A673 (cell line): ENCODE measurements around the gene HK1. TPM values are rescaled to one million over a fixed set of nuclear protein-coding genes. Genes with fewer than 3 reads are reported as not detected.

Experiments used
- Bru-seq: library from RNA; stranded (reverse); fragments of 400-500 nt; gene quantifications from one replicate; lab custom pipeline; 2021; lab: Mats Ljungman, UMichigan
- BruChase-seq, 2 experiments: library from RNA; stranded (reverse); fragments of 400-500 nt; gene quantifications; one replicate each; lab custom pipeline; 2021; lab: Mats Ljungman, UMichigan
- BruUV-seq: library from RNA; stranded (reverse); fragments of 400-500 nt; replicated peaks from 2 replicates; lab custom pipeline; 2021; lab: Mats Ljungman, UMichigan
- CTCF ChIA-PET: fragments of 300-600 bp; sonication (Branson Sonifier 250); formaldehyde crosslinking; loops from one replicate; lab custom pipeline; 2022; ENCODE audit warnings: antibody characterized with exemption; lab: Charles Lee
- POLR2A ChIA-PET: fragments of 300-600 bp; sonication (Branson Sonifier 250); formaldehyde crosslinking; loops from one replicate; lab custom pipeline; 2022; ENCODE audit warnings: antibody characterized with exemption; ENCODE audit not compliant: low non-redundant PET; lab: Charles Lee
- DNase-seq: peaks from one replicate; pipeline ENCODE4 v3.0.0-alpha.2; 2015; ENCODE audit warnings: low spot score
- H3K27ac ChIP-seq: fragments of 200-600 bp; sonication (generic); 2 replicates; pipeline ENCODE4 v1.5.1; 2016; ENCODE audit warnings: mixed run types, low read depth, mild to moderate bottlenecking, mixed read lengths, antibody characterized with exemption, low read length; ENCODE audit not compliant: poor library complexity, severe bottlenecking
- H3K27me3 ChIP-seq: fragments of 200-600 bp; sonication (generic); replicated peaks from 2 replicates; pipeline ENCODE4 v1.6.1; 2017; ENCODE audit warnings: mixed run types, low read depth, mild to moderate bottlenecking, mixed read lengths, antibody characterized with exemption, low read length; ENCODE audit not compliant: insufficient read depth, poor library complexity
- H3K36me3 ChIP-seq: fragments of 200-600 bp; sonication (generic); 2 replicates; pipeline ENCODE4 v1.6.1; 2016; ENCODE audit warnings: mixed run types, mild to moderate bottlenecking, mixed read lengths, antibody characterized with exemption, low read length; ENCODE audit not compliant: insufficient read depth, poor library complexity, severe bottlenecking
- H3K4me1 ChIP-seq: fragments of 200-600 bp; sonication (generic); 2 replicates; pipeline ENCODE4 v1.6.1; 2017; ENCODE audit warnings: mixed run types, mild to moderate bottlenecking, mixed read lengths, antibody characterized with exemption, low read length; ENCODE audit not compliant: insufficient read depth, poor library complexity, severe bottlenecking
- H3K4me3 ChIP-seq: fragments of 200-600 bp; sonication (generic); 2 replicates; pipeline ENCODE4 v1.5.1; 2016; ENCODE audit warnings: low read depth, mixed run types, mild to moderate bottlenecking, mixed read lengths, low read length; ENCODE audit not compliant: poor library complexity, severe bottlenecking
- H3K9me3 ChIP-seq: fragments of 200-600 bp; sonication (generic); 2 replicates; pipeline ENCODE4 v1.6.1; 2016; ENCODE audit warnings: mixed run types, low read depth, mild to moderate bottlenecking, mixed read lengths, antibody characterized with exemption, low read length; ENCODE audit not compliant: poor library complexity, severe bottlenecking
- CTCF ChIP-seq: fragments of 300-800, 200-600 bp; sonication (generic); conservative IDR thresholded peaks from 2 replicates; pipeline ENCODE4 v1.5.1; 2017; ENCODE audit warnings: low read depth, mild to moderate bottlenecking, antibody characterized with exemption, low read length, moderate library complexity, mixed read lengths
- EZH2 ChIP-seq: fragments of 200-600 bp; sonication (generic); IDR thresholded peaks from 2 replicates; pipeline ENCODE4 v1.6.1; 2017; ENCODE audit warnings: borderline replicate concordance, low read depth, mild to moderate bottlenecking, mixed read lengths, antibody characterized with exemption, low read length; ENCODE audit not compliant: poor library complexity, severe bottlenecking
- intact Hi-C: fragments of 100-400 bp; cut with micrococcal nuclease; formaldehyde crosslinking; loops from one replicate; pipeline ENCODE4 v1.10.0; 2022; ENCODE audit not compliant: unreplicated experiment
- long read RNA-seq: library from polyadenylated mRNA; stranded (forward); transcript quantifications from one replicate; pipeline ENCODE4 v2.0.0, GENCODE V29; 2022
- total RNA-seq: library from RNA; stranded (reverse); gene quantifications from 2 replicates; pipeline ENCODE4 v1.2.3, GENCODE V29; 2021

Gene HK1
- total RNA-seq (106 and 107 TPM in 2 replicates), Bru-seq, nascent RNA (percentile 64 among the genes with signal in this experiment), BruChase-seq, experiment 1, labeled RNA remaining after a 2-hour chase (percentile 62 among the genes with signal in this experiment), BruChase-seq, experiment 2, labeled RNA remaining after a 6-hour chase (percentile 75 among the genes with signal in this experiment)
- long read RNA-seq, transcript HK1-202 (18 exons, 3,605 nt) = major isoform, 300 of 371 reads
- long read RNA-seq, partial matches to known transcripts = 32 of 371 reads
- long read RNA-seq, other reads (novel, unspliced or antisense) = 37 of 371 reads

- H3K27ac ChIP-seq = no peak within 1 kb of the TSS
- POLR2A ChIA-PET = no interaction called here
- CTCF ChIA-PET = no interaction called here
- no peak for TF ChIP-seq CTCF
- H3K4me3 ChIP-seq = no peak within 1 kb of the TSS
- BruUV-seq = no TSS peak
- intact Hi-C loops = no loop called here
- no peaks in the 10 kb centered on the region for H3K36me3 ChIP-seq
- H3K9me3 ChIP-seq = no peaks in the 10 kb centered on the region
- no peaks in the 10 kb centered on the region for H3K4me1 ChIP-seq
- no peak for DNase-seq
- H3K27me3 ChIP-seq = no peaks in the 10 kb centered on the region
These were observed at the start of gene HK1 for GRCh38 chr10:69278446-69278963. TSS of gene HK1 (plus strand) at chr10:69278496.

GRCh38 chr10:69229616-69229916, 48.7 kb upstream of the HK1 start:
- POLR2A ChIA-PET = no interaction called here
- TF ChIP-seq EZH2 = no peak
- TF ChIP-seq CTCF = no peak

GRCh38 chr10:69230128-69230527, 48.2 kb upstream of the HK1 start:
- no peaks in the 10 kb centered on the region for H3K36me3 ChIP-seq
- no peak overlapping the region for H3K27ac ChIP-seq
- POLR2A ChIA-PET = no interaction called here
- TF ChIP-seq EZH2 (no peak), CTCF (no peak)
- peaks cover 8% of the 10 kb centered on the region for H3K4me1 ChIP-seq
- CTCF ChIA-PET = no interaction called here
- intact Hi-C loops = no loop called here
- no peaks in the 10 kb centered on the region for H3K27me3 ChIP-seq
- DNase-seq = no peak
- no peaks in the 10 kb centered on the region for H3K9me3 ChIP-seq
- no peak overlapping the region for H3K4me3 ChIP-seq
- no TSS peak for BruUV-seq

More at GRCh38 chr10:69229616-69229916, 48.7 kb upstream of the HK1 start:
- no peak for DNase-seq
- H3K9me3 ChIP-seq = no peaks in the 10 kb centered on the region
- no peaks in the 10 kb centered on the region for H3K36me3 ChIP-seq
- CTCF ChIA-PET = no interaction called here
- BruUV-seq = no TSS peak
- no peak overlapping the region for H3K4me3 ChIP-seq
- no peaks in the 10 kb centered on the region for H3K27me3 ChIP-seq
- intact Hi-C loops = no loop called here
- H3K4me1 ChIP-seq = peaks cover 11% of the 10 kb centered on the region
- H3K27ac ChIP-seq = no peak overlapping the region
